Islet precursor cell (in vitro differentiated cells): ENCODE results near the gene GLYR1.

Source experiments
- DNase-seq: peaks from one replicate; pipeline ENCODE4 v3.0.0-alpha.2; 2018

GLYR1 gene

GRCh38 chr16:4754865-4755264 is 92.2 kb downstream of the GLYR1 start:
- no peak for DNase-seq

- DNase-seq: no peak
Measured at GRCh38 chr16:4753227-4753626, 93.9 kb downstream of the GLYR1 start.
